ENCODE measurements around the gene B4GALNT4.
"Not testable (repeated sequence)": the region's sequence is repeated elsewhere in the genome, so short reads cannot be mapped to it uniquely, and the experiment has no call there.

B4GALNT4 gene

GRCh38 chr11:418343-419247, 49.3 kb downstream of the B4GALNT4 start:
- H3K4me3 ChIP-seq (ENCODE audit: low read depth, low read length) = no peak overlapping the region

- H3K4me3 ChIP-seq (ENCODE audit: low read depth, low read length) = no peak overlapping the region
Observed at GRCh38 chr11:419248-420005, 50.1 kb downstream of the B4GALNT4 start.

- H3K4me3 ChIP-seq (ENCODE audit: low read depth, low read length) = no peak overlapping the region
Observed at GRCh38 chr11:420054-420910, 51.0 kb downstream of the B4GALNT4 start.

- H3K4me3 ChIP-seq (ENCODE audit: low read depth, low read length) = no peak overlapping the region
Observed at GRCh38 chr11:420911-421321, 51.6 kb downstream of the B4GALNT4 start.

- no peak overlapping the region for H3K4me3 ChIP-seq (ENCODE audit: low read depth, low read length)
Observed at GRCh38 chr11:422249-422656, 53.0 kb downstream of the B4GALNT4 start.

- H3K4me3 ChIP-seq (ENCODE audit: low read depth, low read length) = no peak overlapping the region
Observed at GRCh38 chr11:424232-424631, 54.9 kb downstream of the B4GALNT4 start.

- H3K4me3 ChIP-seq (ENCODE audit: low read depth, low read length) = not testable (repeated sequence)
Observed at GRCh38 chr11:424766-425165, 55.5 kb downstream of the B4GALNT4 start.

GRCh38 chr11:425301-425700, 56.0 kb downstream of the B4GALNT4 start:
- no peak overlapping the region for H3K4me3 ChIP-seq (ENCODE audit: low read depth, low read length)

GRCh38 chr11:426851-427250, 57.6 kb downstream of the B4GALNT4 start:
- no peak overlapping the region for H3K4me3 ChIP-seq (ENCODE audit: low read depth, low read length)

- H3K4me3 ChIP-seq (ENCODE audit: low read depth, low read length) = no peak overlapping the region
Observed at GRCh38 chr11:428295-428694, 59.0 kb downstream of the B4GALNT4 start.

- no peak overlapping the region for H3K4me3 ChIP-seq (ENCODE audit: low read depth, low read length)
Observed at GRCh38 chr11:429391-429790, 60.1 kb downstream of the B4GALNT4 start.

GRCh38 chr11:429931-430456, 60.7 kb downstream of the B4GALNT4 start:
- H3K4me3 ChIP-seq (ENCODE audit: low read depth, low read length) = no peak overlapping the region
